WTC11 (cell line): Measurements from ENCODE around the gene TRIM44. TPM values are rescaled to one million over a fixed set of nuclear protein-coding genes. Genes with fewer than 3 reads are reported as not detected.

ENCODE experiments used
- ATAC-seq: fragments of 200-7000 bp; cut with Tn5 transposase; 2 replicates; pipeline ENCODE4 v1.10.0; 2021; ENCODE audit warnings: mild to moderate bottlenecking, moderate library complexity
- CTCF ChIA-PET: fragments of 300-600 bp; sonication (Branson Sonifier 250); formaldehyde crosslinking; loops from one replicate; lab custom pipeline; 2021; ENCODE audit warnings: antibody characterized with exemption; lab: Charles Lee
- POLR2A ChIA-PET: fragments of 350-600 bp; sonication (Branson Sonifier 250); formaldehyde crosslinking; loops from one replicate; lab custom pipeline; 2021; ENCODE audit warnings: antibody characterized with exemption; lab: Charles Lee
- DNase-seq: peaks from one replicate; pipeline ENCODE4 v3.0.0; 2021; ENCODE audit warnings: low spot score
- H3K27ac Mint-ChIP-seq: 2 replicates; pipeline ENCODE4 v1.8.0; 2021; ENCODE audit warnings: mixed read lengths
- H3K27me3 Mint-ChIP-seq: 2 replicates; pipeline ENCODE4 v1.8.0; 2021; ENCODE audit warnings: low read depth, mild to moderate bottlenecking, moderate library complexity, mixed read lengths
- H3K36me3 Mint-ChIP-seq: 2 replicates; pipeline ENCODE4 v1.8.0; 2021; ENCODE audit warnings: mixed read lengths
- H3K4me1 Mint-ChIP-seq: 2 replicates; pipeline ENCODE4 v1.8.0; 2022; ENCODE audit warnings: mixed read lengths
- H3K4me3 Mint-ChIP-seq: 2 replicates; pipeline ENCODE4 v1.8.0; 2021; ENCODE audit warnings: mild to moderate bottlenecking, moderate library complexity, mixed read lengths
- H3K9me3 Mint-ChIP-seq: 2 replicates; pipeline ENCODE4 v1.8.0; 2021; ENCODE audit warnings: mixed read lengths
- CREM ChIP-seq: sonication (generic); formaldehyde crosslinking; IDR thresholded peaks from 2 replicates; pipeline ENCODE4 v1.8.1; 2022; ENCODE audit warnings: mild to moderate bottlenecking, missing genetic modification reagents, moderate library complexity
- NFATC4 ChIP-seq: fragments of 250-450 bp; sonication (Bioruptor Pico); IDR thresholded peaks from 2 replicates; pipeline ENCODE4 v1.9.0; 2021; ENCODE audit warnings: mild to moderate bottlenecking
- TCF7 ChIP-seq: sonication (generic); formaldehyde crosslinking; IDR thresholded peaks from 2 replicates; pipeline ENCODE4 v1.8.0; 2022; ENCODE audit warnings: mild to moderate bottlenecking, low read depth, missing genetic modification reagents, moderate library complexity
- ZNF121 ChIP-seq: sonication (generic); formaldehyde crosslinking; IDR thresholded peaks from 2 replicates; pipeline ENCODE4 v1.8.0; 2023; ENCODE audit warnings: missing genetic modification reagents
- ZNF219 ChIP-seq: sonication (generic); formaldehyde crosslinking; IDR thresholded peaks from 2 replicates; pipeline ENCODE4 v1.8.0; 2023; ENCODE audit warnings: missing genetic modification reagents, mild to moderate bottlenecking, borderline replicate concordance
- total RNA-seq: library from RNA; stranded (reverse); gene quantifications from 3 replicates; pipeline ENCODE4 v1.2.3, GENCODE V29; 2021
- TF ChIP-seq, protein P1 (sequence below): sonication (generic); formaldehyde crosslinking; IDR thresholded peaks from 2 replicates; pipeline ENCODE4 v1.8.1; 2023; ENCODE audit warnings: mild to moderate bottlenecking, moderate library complexity, missing genetic modification reagents
- TF ChIP-seq, protein P2 (sequence below): fragments of 250-450 bp; sonication (Bioruptor Pico); IDR thresholded peaks from 2 replicates; pipeline ENCODE4 v1.8.0; 2021; ENCODE audit warnings: mild to moderate bottlenecking
- TF ChIP-seq, protein P3 (sequence below): sonication (generic); formaldehyde crosslinking; IDR thresholded peaks from 2 replicates; pipeline ENCODE4 v1.8.0; 2023; ENCODE audit warnings: missing genetic modification reagents
- TF ChIP-seq, protein P4 (sequence below): fragments of 250-450 bp; sonication (Bioruptor Pico); IDR thresholded peaks from 2 replicates; pipeline ENCODE4 v1.9.0; 2021; ENCODE audit warnings: mild to moderate bottlenecking, borderline replicate concordance
- TF ChIP-seq, protein P5 (sequence below): fragments of 200-600 bp; IDR thresholded peaks from 2 replicates; pipeline ENCODE4 v1.8.0; 2022; ENCODE audit warnings: antibody characterized with exemption
- TF ChIP-seq, protein P6 (sequence below): sonication (generic); formaldehyde crosslinking; IDR thresholded peaks from 2 replicates; pipeline ENCODE4 v1.8.1; 2022; ENCODE audit warnings: low read depth, missing genetic modification reagents, borderline replicate concordance

Gene TRIM44
- total RNA-seq, 1 experiment from 2014 or later: 27.4 TPM

DNA sequence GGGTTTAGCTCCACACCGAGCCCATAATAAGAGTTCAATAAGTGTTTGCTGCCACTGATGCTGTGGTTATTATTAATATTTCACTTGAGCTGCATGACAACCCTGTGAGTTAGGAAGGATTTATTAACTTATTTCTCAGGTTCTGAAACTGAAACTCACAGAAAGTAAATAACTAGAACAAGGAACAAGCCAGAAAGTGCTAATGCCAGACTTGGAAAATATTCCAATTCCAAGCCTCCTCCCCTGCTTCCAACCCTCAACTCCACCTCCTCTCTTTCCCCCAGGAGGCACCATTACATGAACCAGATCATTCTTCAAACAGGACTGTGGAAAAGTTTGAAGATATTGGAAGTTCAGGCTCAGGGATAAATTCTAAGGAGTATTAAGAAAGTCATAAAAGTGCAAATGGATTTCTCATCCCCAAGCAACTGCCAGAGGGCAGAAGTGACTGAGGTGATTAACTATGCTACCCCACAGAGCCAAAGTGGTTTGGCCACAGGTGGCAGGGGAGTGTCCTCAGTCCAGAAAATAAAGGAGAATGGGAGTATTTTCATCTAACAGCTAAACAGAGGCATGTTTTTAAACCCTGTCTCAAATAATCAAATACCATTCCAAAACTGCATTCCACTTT is 47.5 kb upstream of the TRIM44 start (continued):
- TF ChIP-seq, protein P1, sequence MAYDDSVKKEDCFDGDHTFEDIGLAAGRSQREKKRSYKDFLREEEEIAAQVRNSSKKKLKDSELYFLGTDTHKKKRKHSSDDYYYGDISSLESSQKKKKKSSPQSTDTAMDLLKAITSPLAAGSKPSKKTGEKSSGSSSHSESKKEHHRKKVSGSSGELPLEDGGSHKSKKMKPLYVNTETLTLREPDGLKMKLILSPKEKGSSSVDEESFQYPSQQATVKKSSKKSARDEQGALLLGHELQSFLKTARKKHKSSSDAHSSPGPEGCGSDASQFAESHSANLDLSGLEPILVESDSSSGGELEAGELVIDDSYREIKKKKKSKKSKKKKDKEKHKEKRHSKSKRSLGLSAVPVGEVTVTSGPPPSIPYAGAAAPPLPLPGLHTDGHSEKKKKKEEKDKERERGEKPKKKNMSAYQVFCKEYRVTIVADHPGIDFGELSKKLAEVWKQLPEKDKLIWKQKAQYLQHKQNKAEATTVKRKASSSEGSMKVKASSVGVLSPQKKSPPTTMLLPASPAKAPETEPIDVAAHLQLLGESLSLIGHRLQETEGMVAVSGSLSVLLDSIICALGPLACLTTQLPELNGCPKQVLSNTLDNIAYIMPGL (CRISPR knock-in tag): no peak

DNA sequence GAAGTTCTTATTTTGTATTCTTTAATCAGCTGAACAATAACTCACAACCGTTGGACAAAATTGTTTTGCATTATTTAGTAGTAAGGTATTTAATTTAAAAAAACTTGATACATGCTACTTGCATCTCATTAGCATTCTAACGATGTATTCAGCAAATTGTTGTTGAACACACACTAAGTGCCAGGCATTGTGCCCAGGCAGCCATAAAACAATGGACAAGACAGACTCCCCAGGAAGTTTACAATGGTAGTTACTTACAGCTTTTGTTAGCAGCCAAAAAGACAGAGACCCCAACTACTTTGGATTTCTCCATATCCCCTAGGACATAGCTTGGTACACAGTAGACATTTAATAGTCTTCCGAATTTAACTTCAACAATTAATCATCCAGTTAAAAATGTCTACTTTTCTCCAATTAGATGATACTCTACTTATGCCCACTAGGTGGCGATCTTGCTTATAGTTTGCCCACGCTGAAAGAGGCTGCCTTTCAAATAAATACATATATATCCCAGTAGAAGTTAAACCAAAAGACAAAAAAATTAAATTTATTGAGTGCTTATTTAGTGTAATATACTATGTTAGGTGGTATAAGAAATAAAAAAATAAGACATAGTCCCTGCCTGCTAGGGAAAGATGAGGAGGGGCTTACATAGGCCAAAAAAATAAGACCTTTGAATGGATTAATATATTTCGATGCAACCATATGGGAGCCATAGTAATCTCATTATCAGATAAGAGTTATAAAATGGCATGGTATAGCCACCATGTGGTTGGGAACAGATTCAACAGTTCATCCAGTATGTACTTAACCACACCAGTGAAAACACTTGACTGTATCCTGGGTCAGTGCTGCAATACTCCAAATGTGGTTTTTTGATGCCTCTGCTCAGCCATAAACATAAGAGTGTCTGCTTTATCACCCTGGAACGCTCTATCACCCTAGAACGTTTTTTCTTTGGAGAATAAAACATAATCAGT is 46.4 kb upstream of the TRIM44 start:
- CTCF ChIA-PET: interaction anchor here (0.7 to 3.5 kb wide), 2 partner anchors 12 to 206 kb away, joined by 3 to 31 read pairs; no protein-coding TSS in a partner anchor

DNA sequence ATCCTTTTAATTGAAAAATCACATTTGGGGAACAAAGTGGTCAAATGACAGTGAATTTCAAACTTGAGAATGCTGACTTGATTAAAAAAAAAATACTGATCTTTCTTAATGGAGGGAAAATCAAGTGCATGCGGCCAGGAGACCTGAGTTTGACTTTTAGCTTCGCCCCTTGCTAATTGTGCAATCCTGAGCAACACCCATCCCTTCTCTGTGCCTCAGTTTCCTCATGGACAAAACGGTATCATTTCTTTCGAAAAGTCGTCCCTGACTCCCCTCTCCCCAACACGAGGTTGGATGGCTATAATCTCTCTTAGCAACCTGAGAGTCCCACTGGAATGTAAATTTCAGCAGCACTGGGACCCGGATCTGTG is 45.3 kb upstream of the TRIM44 start:
- H3K27ac Mint-ChIP-seq: peak overlapping the region; percentile 60; the same call in 1 of the 2 replicates
- 0 out of 2 replicates have a peak, but pooled peaks cover 3% of the 10 kb centered on the region for H3K36me3 Mint-ChIP-seq
- peaks cover 49% of the 10 kb centered on the region for H3K27me3 Mint-ChIP-seq
- H3K4me1 Mint-ChIP-seq: peaks cover 41% of the 10 kb centered on the region
- ChIA-PET POLR2A (interaction anchor here (0.6 kb wide), 1 partner anchor 348 kb away, joined by 3 read pairs; no protein-coding TSS in a partner anchor), CTCF (interaction anchor here (0.6 to 3.5 kb wide), 6 partner anchors 92 to 649 kb away, joined by 3 to 55 read pairs (median 7); partner anchors contain the start of gene PAMR1)
- TF ChIP-seq CREM (no peak), NFATC4 (CRISPR knock-in tag) (no peak), ZNF121 (CRISPR knock-in tag) (no peak), ZNF219 (CRISPR knock-in tag) (0 out of 2 replicates have a peak, but pooled peaks have one; percentile 46)
- TF ChIP-seq, protein P2, sequence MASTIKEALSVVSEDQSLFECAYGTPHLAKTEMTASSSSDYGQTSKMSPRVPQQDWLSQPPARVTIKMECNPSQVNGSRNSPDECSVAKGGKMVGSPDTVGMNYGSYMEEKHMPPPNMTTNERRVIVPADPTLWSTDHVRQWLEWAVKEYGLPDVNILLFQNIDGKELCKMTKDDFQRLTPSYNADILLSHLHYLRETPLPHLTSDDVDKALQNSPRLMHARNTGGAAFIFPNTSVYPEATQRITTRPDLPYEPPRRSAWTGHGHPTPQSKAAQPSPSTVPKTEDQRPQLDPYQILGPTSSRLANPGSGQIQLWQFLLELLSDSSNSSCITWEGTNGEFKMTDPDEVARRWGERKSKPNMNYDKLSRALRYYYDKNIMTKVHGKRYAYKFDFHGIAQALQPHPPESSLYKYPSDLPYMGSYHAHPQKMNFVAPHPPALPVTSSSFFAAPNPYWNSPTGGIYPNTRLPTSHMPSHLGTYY (CRISPR knock-in tag): no peak
- TF ChIP-seq, protein P3, sequence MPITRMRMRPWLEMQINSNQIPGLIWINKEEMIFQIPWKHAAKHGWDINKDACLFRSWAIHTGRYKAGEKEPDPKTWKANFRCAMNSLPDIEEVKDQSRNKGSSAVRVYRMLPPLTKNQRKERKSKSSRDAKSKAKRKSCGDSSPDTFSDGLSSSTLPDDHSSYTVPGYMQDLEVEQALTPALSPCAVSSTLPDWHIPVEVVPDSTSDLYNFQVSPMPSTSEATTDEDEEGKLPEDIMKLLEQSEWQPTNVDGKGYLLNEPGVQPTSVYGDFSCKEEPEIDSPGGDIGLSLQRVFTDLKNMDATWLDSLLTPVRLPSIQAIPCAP (CRISPR knock-in tag): no peak
- TF ChIP-seq, protein P4, sequence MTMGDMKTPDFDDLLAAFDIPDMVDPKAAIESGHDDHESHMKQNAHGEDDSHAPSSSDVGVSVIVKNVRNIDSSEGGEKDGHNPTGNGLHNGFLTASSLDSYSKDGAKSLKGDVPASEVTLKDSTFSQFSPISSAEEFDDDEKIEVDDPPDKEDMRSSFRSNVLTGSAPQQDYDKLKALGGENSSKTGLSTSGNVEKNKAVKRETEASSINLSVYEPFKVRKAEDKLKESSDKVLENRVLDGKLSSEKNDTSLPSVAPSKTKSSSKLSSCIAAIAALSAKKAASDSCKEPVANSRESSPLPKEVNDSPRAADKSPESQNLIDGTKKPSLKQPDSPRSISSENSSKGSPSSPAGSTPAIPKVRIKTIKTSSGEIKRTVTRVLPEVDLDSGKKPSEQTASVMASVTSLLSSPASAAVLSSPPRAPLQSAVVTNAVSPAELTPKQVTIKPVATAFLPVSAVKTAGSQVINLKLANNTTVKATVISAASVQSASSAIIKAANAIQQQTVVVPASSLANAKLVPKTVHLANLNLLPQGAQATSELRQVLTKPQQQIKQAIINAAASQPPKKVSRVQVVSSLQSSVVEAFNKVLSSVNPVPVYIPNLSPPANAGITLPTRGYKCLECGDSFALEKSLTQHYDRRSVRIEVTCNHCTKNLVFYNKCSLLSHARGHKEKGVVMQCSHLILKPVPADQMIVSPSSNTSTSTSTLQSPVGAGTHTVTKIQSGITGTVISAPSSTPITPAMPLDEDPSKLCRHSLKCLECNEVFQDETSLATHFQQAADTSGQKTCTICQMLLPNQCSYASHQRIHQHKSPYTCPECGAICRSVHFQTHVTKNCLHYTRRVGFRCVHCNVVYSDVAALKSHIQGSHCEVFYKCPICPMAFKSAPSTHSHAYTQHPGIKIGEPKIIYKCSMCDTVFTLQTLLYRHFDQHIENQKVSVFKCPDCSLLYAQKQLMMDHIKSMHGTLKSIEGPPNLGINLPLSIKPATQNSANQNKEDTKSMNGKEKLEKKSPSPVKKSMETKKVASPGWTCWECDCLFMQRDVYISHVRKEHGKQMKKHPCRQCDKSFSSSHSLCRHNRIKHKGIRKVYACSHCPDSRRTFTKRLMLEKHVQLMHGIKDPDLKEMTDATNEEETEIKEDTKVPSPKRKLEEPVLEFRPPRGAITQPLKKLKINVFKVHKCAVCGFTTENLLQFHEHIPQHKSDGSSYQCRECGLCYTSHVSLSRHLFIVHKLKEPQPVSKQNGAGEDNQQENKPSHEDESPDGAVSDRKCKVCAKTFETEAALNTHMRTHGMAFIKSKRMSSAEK (CRISPR knock-in tag): 0 out of 2 replicates have a peak, but pooled peaks have one; percentile 37
- DNase-seq: no peak
- peak overlapping the region; percentile 76 for H3K4me3 Mint-ChIP-seq
- no peak for ATAC-seq
- H3K9me3 Mint-ChIP-seq: 0 out of 2 replicates have a peak, but pooled peaks cover 3% of the 10 kb centered on the region

More for the DNA sequence above, 46.4 kb upstream of the TRIM44 start:
- Mint-ChIP-seq H3K27ac (no peak overlapping the region), H3K4me3 (no peak overlapping the region; the same call in 1 of the 2 replicates), H3K4me1 (peaks cover 30% of the 10 kb centered on the region), H3K36me3 (0 out of 2 replicates have a peak, but pooled peaks cover 3% of the 10 kb centered on the region), H3K9me3 (0 out of 2 replicates have a peak, but pooled peaks cover 3% of the 10 kb centered on the region), H3K27me3 (peaks cover 49% of the 10 kb centered on the region)
- TF ChIP-seq, protein P5, sequence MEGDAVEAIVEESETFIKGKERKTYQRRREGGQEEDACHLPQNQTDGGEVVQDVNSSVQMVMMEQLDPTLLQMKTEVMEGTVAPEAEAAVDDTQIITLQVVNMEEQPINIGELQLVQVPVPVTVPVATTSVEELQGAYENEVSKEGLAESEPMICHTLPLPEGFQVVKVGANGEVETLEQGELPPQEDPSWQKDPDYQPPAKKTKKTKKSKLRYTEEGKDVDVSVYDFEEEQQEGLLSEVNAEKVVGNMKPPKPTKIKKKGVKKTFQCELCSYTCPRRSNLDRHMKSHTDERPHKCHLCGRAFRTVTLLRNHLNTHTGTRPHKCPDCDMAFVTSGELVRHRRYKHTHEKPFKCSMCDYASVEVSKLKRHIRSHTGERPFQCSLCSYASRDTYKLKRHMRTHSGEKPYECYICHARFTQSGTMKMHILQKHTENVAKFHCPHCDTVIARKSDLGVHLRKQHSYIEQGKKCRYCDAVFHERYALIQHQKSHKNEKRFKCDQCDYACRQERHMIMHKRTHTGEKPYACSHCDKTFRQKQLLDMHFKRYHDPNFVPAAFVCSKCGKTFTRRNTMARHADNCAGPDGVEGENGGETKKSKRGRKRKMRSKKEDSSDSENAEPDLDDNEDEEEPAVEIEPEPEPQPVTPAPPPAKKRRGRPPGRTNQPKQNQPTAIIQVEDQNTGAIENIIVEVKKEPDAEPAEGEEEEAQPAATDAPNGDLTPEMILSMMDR: peak; percentile 67
- no peak for TF ChIP-seq TCF7 (CRISPR knock-in tag)
- TF ChIP-seq, protein P6, sequence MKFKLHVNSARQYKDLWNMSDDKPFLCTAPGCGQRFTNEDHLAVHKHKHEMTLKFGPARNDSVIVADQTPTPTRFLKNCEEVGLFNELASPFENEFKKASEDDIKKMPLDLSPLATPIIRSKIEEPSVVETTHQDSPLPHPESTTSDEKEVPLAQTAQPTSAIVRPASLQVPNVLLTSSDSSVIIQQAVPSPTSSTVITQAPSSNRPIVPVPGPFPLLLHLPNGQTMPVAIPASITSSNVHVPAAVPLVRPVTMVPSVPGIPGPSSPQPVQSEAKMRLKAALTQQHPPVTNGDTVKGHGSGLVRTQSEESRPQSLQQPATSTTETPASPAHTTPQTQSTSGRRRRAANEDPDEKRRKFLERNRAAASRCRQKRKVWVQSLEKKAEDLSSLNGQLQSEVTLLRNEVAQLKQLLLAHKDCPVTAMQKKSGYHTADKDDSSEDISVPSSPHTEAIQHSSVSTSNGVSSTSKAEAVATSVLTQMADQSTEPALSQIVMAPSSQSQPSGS (CRISPR knock-in tag): no peak
- ATAC-seq (no peak), DNase-seq (no peak)
- POLR2A ChIA-PET: no interaction called here
